ENCODE data around the gene BSDC1. TPM values are rescaled to one million over a fixed set of nuclear protein-coding genes. Genes with fewer than 3 reads are reported as not detected.

The BSDC1 gene
- total RNA-seq, 6 experiments from 2014 or later, result 44.5 to 73.1 (median 62.1) TPM

- Histone ChIP-seq H3K27ac (no peak overlapping the region), H3K9me3 (no peaks in the 10 kb centered on the region), H3K36me3 (peaks cover 0 to under 1% (median 0%) of the 10 kb centered on the region in 4 donors), H3K4me3 (no peak overlapping the region), H3K27me3 (no peaks in the 10 kb centered on the region), H3K4me1 (peaks cover 0 to 9% (median 0%) of the 10 kb centered on the region in 4 donors)
- TF ChIP-seq CTCF (IDR thresholded peaks at IDR 0.05), result no peak
- TF ChIP-seq POLR2A (IDR thresholded peaks at IDR 0.05), result no peak
- ATAC-seq (peak in 1 of 4 donors; percentile 2), DNase-seq (no peak)
- 71% methylated on average over 8 of the region's 16 CpGs for WGBS (ENCODE audit: insufficient coverage, low coverage, low lambda C conversion rate, missing lambda C conversion rate)
- intact Hi-C loops (cut with DNase I), result no loop called here
These were observed 56.2 kb downstream of the BSDC1 start for GRCh38 chr1:32337855-32338636.

DNA sequence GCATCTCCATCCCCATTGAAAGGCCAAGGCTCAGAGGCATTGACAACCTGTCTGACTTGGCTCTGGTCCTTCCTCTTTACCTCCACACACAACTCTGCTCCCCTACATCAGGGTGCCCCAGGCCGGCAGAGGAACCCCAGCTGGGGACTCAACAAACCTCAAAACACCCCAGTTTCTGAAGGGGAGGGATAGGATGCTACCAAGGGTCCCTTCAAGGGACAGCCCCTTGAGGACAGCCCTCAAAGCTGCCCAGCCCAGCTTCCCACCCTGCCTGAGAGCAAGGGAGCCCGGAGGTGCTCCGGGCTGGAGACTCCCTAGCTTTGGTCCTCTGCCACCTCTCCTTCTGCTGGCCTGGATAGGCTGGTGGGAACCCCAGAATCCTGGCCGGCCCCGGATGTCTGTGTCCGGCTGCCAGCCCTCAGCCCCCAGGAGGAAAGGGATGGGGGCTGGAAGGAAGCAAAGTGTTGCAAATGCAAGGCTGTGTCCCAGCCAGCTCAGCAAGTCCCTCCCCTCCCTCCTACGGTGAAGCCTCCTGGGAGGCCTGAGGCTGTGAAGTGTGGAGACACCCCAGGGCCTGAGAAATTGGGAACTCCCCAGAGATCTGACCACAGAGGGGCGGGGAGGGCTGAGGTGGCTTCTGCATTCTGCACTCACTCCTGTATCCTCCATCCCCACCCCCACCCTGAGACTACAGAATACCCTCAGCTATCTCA, 57.1 kb downstream of the BSDC1 start:
- peak in 2 of 3 donors; percentile 58 to 76 for DNase-seq
- intact Hi-C loops (cut with DNase I), result no loop called here
- Histone ChIP-seq H3K36me3 (peaks cover 0 to 9% (median 0%) of the 10 kb centered on the region in 4 donors), H3K4me1 (peaks cover 0 to 9% (median 0%) of the 10 kb centered on the region in 4 donors), H3K4me3 (no peak overlapping the region), H3K27me3 (no peaks in the 10 kb centered on the region), H3K27ac (peak overlapping the region in 1 of 3 donors; percentile 38), H3K9me3 (no peaks in the 10 kb centered on the region)
- WGBS (ENCODE audit: insufficient coverage, low coverage, low lambda C conversion rate, missing lambda C conversion rate), result 29% methylated on average over 5 of the region's 8 CpGs
- TF ChIP-seq POLR2A (IDR thresholded peaks at IDR 0.05) (no peak), CTCF (IDR thresholded peaks at IDR 0.05) (no peak)
- ATAC-seq, result peak; percentile 23 to 34 (median 32)

DNA sequence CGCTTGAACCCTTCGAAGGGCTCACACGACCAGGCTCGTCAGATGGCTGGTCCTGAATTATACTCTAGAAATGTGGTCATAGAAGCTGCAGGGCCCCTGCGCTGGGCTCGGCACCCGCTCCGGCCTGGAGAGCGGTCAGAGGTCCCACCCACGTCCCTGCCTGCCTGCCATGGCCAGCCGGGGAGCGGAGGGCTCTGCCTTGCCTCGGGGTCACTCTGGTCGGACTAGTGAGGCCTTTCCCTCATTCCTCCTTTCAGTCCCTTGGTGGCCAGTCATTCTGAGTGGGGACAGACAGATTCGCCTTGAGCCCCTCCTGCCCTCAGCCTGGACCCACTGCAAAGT, 57.7 kb downstream of the BSDC1 start:
- H3K36me3 ChIP-seq, result peaks cover 0 to 15% (median under 1%) of the 10 kb centered on the region in 4 donors
- DNase-seq, result peak in 1 of 3 donors; percentile 34
- TF ChIP-seq POLR2A (IDR thresholded peaks at IDR 0.05), result no peak
- no peak for TF ChIP-seq CTCF (IDR thresholded peaks at IDR 0.05)
- H3K9me3 ChIP-seq, result no peaks in the 10 kb centered on the region
- WGBS (ENCODE audit: insufficient coverage, low coverage, low lambda C conversion rate, missing lambda C conversion rate), result 27% methylated on average over 3 of the region's 15 CpGs
- intact Hi-C loops (cut with DNase I), result no loop called here
- H3K4me1 ChIP-seq, result peaks cover 0 to 9% (median 0%) of the 10 kb centered on the region in 4 donors
- H3K27ac ChIP-seq, result peak overlapping the region in 1 of 3 donors; percentile 73
- peak in 2 of 4 donors; percentile 1 to 4 for ATAC-seq
- H3K27me3 ChIP-seq, result no peaks in the 10 kb centered on the region
- peak overlapping the region in 2 of 3 donors; percentile 55 to 65 for H3K4me3 ChIP-seq

- peak; percentile 66 to 76 (median 70) for ATAC-seq
- Histone ChIP-seq H3K27me3 (no peaks in the 10 kb centered on the region), H3K4me1 (peaks cover 0 to 9% (median 0%) of the 10 kb centered on the region in 4 donors), H3K36me3 (peaks cover 0 to 21% (median 3%) of the 10 kb centered on the region in 4 donors), H3K4me3 (peak within 1 kb of the TSS; percentile 55 to 65 (median 55)), H3K27ac (peak within 1 kb of the TSS; percentile 50 to 73 (median 52)), H3K9me3 (no peaks in the 10 kb centered on the region)
- 2% methylated on average over 9 of the region's 95 CpGs for WGBS (ENCODE audit: insufficient coverage, low coverage, low lambda C conversion rate, missing lambda C conversion rate)
- intact Hi-C loops (cut with DNase I), result no loop called here
- peak; percentile 78 to 87 (median 82) for DNase-seq
- peak; percentile 89 for TF ChIP-seq POLR2A (IDR thresholded peaks at IDR 0.05)
- TF ChIP-seq CTCF (IDR thresholded peaks at IDR 0.05), result no peak
These were observed 58.3 kb downstream of the BSDC1 start, which contains the start of gene MARCKSL1 for GRCh38 chr1:32335790-32336590. Gene MARCKSL1 (minus strand): TSS chr1:32336233. CDS start chr1:32336033, 200 bp downstream.
